ENCODE data around the gene CCDC24.

- TF ChIP-seq CTCF (conservative IDR thresholded peaks at IDR 0.05 in 1 of 2, IDR thresholded peaks at IDR 0.05 in 1 of 2; ENCODE audit: low read depth in 1 of 2, low read length in 2 of 2) (no peak), EZH2 (IDR thresholded peaks at IDR 0.05; ENCODE audit: low read length, missing control alignments) (no peak)
Measured at GRCh38 chr1:43980255-43981134, 10.9 kb upstream of the CCDC24 start.
